AG20443 (cell line): ENCODE data around the gene AK8.
A peak's percentile ranks its signal among the peaks of the same experiment; 100 is the strongest.

Experiments used
- DNase-seq: peaks from one replicate; pipeline ENCODE4 v3.0.0; 2012; ENCODE audit warnings: low spot score, mixed read lengths

Gene AK8, protein sequence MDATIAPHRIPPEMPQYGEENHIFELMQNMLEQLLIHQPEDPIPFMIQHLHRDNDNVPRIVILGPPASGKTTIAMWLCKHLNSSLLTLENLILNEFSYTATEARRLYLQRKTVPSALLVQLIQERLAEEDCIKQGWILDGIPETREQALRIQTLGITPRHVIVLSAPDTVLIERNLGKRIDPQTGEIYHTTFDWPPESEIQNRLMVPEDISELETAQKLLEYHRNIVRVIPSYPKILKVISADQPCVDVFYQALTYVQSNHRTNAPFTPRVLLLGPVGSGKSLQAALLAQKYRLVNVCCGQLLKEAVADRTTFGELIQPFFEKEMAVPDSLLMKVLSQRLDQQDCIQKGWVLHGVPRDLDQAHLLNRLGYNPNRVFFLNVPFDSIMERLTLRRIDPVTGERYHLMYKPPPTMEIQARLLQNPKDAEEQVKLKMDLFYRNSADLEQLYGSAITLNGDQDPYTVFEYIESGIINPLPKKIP

DNA sequence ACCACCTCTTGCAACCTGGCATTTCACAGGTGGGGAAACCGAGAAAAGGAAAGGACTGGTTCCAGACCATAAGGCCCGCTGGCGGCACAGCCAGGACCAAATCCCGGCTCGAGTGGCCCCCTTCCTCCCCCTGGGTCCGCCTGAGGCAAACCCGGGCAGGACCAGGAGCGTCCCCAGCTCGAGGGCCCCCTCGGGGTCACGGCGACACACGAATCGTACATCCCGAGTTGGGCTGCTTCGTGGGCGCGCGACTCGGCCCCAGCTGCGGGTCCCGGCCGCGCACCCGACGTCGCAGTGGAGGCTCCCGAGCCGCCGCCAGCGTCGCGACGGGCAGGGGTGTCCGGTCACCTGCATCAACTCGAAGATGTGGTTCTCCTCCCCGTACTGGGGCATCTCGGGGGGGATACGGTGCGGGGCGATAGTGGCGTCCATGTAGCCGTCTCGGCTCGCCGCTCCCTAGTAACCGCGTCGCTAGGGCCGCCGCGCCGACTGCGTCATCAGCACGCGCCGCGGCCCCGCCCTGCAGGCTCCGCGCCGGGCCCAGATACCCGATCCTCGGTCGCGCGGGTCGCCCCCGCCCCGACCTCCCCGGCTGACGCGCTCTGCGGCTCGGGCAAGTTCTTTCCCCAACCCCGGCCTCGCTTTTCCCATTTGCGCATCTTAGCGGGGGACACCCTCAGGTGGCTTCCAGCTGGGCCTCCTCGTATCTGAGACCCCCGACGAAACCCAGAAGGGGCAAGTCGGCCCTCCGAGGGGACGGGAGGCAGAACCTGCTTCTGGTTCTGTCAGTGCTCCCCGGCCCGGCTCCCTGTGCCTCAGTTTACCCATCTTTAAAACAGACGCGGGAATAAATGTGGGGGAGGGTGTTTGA, at the start of gene AK8:
Gene AK8, minus strand, starts transcription at position 461 of the 871 bp plus-strand sequence. Its CDS starts 29 bp downstream, at position 432.
- peak; percentile 98 for DNase-seq

DNA sequence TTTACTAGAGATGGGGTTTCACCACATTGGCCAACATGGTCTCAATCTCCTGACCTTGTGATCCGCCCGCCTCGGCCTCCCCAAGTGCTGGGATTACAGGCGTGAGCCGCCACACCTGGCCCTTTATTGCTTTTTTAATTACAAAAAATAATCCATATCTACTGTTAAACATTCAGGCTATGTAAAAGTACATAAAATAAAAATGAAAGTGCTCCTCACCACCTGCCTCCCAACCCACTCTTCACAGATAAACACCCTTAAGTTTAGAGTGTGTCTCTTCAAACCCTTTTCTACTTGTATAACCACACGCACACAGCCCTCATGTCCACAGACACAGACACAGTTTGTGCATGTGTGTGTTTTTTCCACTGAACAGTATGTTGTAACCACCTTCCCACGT, 49.6 kb upstream of the AK8 start:
- no peak for DNase-seq

GRCh38 chr9:132923346-132923902, 45.3 kb upstream of the AK8 start:
- DNase-seq = no peak

DNA sequence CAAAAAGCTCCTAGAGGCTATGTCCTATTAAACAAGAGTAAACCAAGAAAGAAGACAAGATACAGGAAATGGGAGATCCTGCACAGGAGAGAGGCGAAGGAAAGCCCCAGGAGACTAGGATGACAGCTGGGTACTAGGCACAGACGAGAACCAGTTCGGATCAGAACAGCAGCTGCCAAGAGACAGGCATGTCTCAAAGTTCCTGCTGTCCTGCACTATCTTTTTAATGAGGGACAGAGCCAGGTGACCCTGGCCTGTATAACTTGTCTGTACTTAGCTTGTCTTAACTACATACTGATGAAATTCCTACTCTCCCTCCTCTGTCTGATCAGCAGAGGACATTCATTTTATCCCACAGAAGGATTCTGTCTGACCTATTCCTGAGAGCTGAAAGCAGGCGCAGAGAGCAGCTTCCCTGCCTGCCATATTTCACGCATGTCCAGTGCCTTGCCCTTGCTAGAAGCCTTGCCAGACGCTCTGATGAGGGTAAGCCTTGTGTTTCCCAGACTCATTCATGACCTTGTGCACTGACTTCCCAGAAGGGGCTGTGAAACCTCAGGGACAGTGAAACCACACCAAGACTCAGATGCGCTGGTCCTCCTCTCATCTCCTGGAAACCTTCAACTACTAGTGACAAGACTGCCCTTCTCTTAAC, 41.7 kb upstream of the AK8 start:
- no peak for DNase-seq

GRCh38 chr9:132914924-132915323, 36.8 kb upstream of the AK8 start:
- DNase-seq = no peak

DNA sequence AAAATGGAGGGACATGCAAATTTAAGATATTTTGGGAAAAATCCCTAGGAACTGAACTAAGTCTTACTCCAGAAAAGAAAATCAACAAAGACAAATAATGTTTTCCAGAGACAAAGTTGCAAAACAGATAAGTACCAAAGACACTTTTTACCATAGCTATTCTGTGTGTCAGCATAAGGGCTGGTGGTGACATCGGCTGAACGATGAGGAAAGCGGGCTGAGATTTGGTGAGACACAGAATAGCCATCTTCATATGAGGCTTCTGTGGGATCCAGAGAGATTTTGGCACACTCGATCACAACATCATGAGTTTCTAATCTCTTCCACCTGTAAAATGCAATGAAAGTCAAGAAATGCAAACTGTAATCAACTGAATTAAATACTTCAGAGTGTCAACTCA, 34.0 kb upstream of the AK8 start:
- no peak for DNase-seq

DNA sequence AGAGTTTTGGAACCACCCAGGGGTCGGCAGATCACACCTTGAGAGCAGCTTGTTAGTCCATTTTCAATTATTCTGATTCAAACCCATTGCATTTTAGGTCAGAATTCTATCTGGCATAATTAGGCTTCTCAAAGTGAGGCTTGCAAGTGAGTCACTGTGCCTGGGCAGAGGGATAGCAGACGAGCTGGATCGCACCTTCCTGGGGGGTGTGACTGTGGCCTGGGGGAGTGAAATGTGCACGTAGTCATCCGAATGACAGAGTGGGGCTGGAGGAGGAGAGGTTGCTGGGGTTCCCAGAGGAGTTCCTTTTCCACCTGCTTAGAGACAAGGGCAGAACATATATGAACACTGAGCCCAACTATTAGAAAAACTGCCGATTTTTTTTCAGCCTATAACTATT, 32.3 kb upstream of the AK8 start:
- no peak for DNase-seq

- no peak for DNase-seq
Observed at GRCh38 chr9:132909311-132909710, 31.2 kb upstream of the AK8 start.

GRCh38 chr9:132908635-132909034, 30.6 kb upstream of the AK8 start:
- no peak for DNase-seq

DNA sequence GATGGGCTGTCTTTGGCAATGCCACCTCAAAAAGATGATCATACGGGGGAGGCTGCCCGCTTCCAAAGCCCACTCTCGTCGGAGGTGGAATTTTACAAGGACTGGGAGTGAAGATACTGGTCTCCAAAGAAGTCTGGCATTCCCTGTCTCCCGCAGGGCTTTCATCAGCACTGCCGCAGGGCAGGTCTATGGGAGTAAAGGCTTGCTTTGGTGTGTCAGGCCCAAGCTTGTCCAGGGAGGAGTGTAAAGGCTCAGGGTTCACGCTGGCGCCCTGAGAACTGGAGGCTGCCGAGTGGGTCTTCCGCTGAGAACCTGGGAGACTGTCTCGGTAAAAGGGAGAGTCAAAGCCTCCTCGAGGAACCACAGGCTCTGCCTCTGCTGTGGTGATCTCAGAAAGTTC, 27.6 kb upstream of the AK8 start:
- no peak for DNase-seq

GRCh38 chr9:132903574-132904492, 25.7 kb upstream of the AK8 start:
- DNase-seq = no peak

GRCh38 chr9:132901858-132902831, 24.1 kb upstream of the AK8 start:
- DNase-seq = peak; percentile 93

DNA sequence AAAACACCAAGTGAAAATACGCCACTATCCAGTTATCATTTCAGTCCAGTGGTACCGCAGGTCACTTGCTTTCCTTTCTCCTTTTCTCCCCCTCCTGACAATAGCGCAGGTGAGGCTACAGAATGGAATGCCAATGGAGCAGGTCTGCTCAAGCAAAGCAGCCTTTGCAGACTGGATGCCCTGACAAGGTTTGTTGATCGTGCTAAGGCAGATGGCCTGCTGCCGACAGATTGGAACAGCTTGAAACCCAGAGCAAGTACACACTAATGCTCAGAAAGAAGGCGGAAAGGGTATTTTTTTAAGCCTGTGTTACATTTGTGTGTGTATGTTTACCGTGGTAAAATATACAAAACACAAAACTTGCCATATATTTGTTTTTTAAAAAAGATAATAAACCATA, 20.0 kb upstream of the AK8 start:
- no peak for DNase-seq

DNA sequence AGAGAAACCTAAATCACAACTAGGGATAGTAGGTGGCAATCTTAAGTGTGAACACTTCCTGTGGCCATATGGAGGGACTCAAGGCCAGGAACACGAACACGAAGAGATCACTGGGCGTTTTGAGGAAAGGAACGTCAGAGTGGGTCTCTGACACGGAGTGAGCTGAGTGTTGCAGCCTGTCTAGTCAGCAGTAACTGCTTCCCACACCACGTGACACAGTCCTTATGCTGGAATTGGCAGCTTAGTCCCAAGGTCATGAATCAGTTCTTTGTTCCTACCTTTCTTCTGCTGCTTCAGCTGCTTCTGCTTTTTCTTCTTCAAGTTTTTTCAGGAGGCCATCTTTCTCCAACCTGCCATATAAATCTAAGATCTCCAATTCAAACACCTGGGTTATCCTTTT, 18.8 kb upstream of the AK8 start:
- no peak for DNase-seq

- no peak for DNase-seq
Observed at GRCh38 chr9:132896264-132896663, 18.2 kb upstream of the AK8 start.

DNA sequence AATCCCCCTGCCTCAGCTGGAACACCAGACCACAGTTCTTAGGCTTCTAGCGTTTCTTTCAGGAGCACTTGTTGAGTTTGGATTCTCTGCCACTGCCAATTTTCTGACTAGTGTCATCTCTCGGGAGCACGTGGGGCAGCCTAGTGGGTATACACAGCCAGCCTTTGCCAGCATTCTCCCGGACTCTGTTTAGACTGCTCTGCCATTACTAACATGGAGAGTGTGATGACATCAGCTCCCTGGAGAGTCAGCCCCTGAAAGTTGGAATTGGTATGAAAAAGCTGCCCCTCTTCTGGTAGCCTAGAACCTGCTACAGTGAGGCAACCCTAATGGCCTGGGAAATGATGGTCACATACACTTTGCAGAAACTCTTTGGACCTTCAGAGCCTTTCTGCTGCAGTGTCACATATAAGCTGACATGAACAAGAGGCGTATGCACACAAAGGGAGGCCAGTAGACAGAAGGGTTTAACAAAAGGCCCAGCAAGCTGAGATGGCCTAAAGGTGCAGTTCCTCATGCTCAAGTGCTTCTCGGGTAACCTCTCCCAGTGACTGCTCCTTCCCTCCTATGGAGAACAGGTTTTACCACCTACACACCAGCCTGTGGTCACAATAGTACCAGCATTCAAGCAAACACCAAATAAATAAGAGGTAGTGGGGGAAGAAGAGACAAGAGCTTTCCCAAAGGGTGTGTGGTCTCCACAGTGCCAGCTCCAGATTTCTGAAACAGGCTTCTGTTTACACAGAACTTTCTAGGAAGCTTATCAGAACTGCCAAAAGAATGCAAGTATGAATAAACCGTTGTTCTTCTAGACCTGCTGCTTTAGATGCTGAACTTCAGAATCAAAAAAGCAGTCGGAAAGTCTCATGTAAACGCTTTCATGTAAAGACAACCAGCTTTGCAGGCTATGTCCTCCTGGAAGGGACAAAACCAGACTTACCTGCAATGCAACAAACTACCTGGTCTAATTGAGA, 17.1 kb upstream of the AK8 start:
- DNase-seq = no peak

GRCh38 chr9:132894346-132894745, 16.3 kb upstream of the AK8 start:
- DNase-seq = peak; percentile 39

- no peak for DNase-seq
Observed at GRCh38 chr9:132892400-132892799, 14.3 kb upstream of the AK8 start.

DNA sequence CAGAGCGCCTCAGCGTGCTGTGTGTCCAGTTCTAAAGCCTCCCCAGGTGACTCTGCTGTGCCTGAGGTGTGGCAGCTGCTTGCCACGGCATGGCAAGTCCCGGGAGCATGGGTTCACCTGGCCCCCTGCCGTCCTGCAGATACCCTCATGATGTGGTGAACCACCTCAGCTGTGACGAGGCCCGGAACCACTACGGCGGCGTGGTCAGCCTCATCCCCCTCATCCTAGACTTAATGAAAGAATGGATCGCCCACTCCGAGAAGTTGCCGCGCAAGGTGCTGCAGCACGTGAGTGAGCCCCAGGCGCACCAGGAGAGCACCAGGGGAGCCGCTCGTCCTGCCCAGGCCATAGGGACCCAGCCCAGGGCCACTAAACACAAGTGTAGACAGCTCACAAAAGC, 10.1 kb upstream of the AK8 start:
- DNase-seq = no peak
